ENCODE data around the gene CYS1.

GRCh38 chr2:10053351-10053750, 26.9 kb downstream of the CYS1 start:
- TF ChIP-seq CTCF (IDR thresholded peaks at IDR 0.05) (no peak), POLR2A (IDR thresholded peaks at IDR 0.05) (no peak)
